ENCODE results near the gene SMIM38.
"Not testable (repeated sequence)": the region's sequence is repeated elsewhere in the genome, so short reads cannot be mapped to it uniquely, and the experiment has no call there.

Gene SMIM38

GRCh38 chr11:69121621-69122325 lies 34.0 kb upstream of the SMIM38 start:
- no peak for DNase-seq (ENCODE audit: low read depth in 1 of 2, low spot score in 1 of 2)

GRCh38 chr11:69122326-69122629 lies 33.5 kb upstream of the SMIM38 start:
- no peak for DNase-seq (ENCODE audit: low read depth in 1 of 2, low spot score in 1 of 2)

DNA sequence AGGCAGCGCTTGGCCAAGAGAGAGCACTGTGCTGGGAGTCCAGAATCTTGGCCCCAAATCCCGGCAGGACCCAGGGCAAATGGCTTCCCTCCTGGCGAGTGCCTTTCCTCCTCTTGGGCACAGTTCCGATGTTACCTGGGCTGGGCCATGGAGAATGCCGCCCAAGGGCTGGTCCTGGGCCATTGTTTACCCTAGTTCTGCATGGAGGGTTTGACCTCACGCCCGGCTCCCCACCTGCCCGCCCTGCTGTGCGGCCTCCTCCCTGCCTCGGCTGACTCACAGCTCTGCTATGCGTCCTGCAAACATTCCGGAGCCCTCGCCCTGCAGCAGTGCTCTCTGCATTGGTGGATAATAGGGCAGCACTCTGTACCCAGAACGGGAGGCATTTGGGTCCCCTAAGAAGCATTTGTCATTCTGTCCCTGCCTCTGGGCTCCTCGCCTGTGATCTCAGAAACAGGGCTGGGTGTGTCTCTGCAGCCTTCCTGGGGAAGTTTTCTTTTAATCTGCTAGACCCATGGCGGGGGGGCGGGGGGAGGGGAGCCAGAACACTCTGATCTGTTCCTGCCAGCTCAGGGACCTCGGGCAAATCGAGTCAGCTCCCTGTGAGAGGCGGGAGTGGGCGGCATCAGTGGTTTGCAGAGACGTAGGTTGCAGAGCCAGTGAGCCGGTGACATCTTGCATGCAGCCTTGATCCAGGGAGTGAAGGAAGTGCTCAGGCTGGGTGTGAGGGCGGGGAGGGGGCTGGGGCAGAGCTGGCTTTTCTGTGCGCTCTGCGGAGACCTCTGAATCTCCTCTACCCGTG lies 32.9 kb upstream of the SMIM38 start:
- peak in 1 of 2 donors; percentile 37 for DNase-seq (ENCODE audit: low read depth in 1 of 2, low spot score in 1 of 2)

GRCh38 chr11:69123593-69124545 lies 31.9 kb upstream of the SMIM38 start:
- DNase-seq (ENCODE audit: low read depth in 1 of 2, low spot score in 1 of 2): no peak

GRCh38 chr11:69125861-69126260 lies 29.9 kb upstream of the SMIM38 start:
- no peak for DNase-seq (ENCODE audit: low read depth in 1 of 2, low spot score in 1 of 2)

GRCh38 chr11:69126286-69126685 lies 29.4 kb upstream of the SMIM38 start:
- no peak for DNase-seq (ENCODE audit: low read depth in 1 of 2, low spot score in 1 of 2)

GRCh38 chr11:69127081-69127850 lies 28.5 kb upstream of the SMIM38 start:
- DNase-seq (ENCODE audit: low read depth in 1 of 2, low spot score in 1 of 2): no peak

DNA sequence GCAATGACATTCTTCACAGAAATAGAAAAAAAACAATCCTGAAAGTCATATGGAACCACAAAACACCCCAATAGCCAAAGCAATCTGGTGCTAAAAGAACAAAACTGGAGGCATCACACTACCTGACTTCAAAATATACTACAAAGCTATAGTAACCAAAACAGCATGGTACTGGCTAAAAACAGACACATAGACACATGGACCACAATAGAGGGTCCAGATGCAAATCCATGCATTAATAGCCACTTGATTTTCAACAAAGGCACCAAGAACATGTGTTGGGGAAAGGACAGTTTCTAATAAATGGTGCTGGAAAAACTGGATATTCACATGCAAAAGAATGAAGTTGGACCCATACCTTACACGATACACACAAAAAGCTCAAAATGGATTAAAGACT lies 27.9 kb upstream of the SMIM38 start:
- DNase-seq (ENCODE audit: low read depth in 1 of 2, low spot score in 1 of 2): no peak

- DNase-seq (ENCODE audit: low read depth in 1 of 2, low spot score in 1 of 2): no peak
These were observed 26.7 kb upstream of the SMIM38 start for GRCh38 chr11:69129053-69129452.

DNA sequence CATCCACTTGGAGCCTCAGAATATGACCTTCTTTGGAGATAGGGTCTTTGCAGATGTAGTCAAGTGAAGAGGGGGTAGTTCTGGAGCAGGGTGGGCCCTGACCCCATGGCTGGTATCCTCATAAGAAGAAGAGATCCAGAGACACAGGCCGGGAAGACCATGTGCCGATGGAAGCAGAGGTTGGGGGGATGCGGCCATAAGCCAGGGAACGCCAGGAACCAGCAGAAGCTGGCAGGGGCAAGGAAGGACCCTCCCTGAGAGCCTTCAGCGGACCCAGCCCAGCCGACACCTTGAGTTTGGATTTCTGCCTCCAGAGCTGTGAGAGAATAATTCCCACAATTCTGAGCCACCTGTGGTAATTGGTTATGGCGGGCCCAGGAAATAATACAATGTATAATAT lies 26.1 kb upstream of the SMIM38 start:
- DNase-seq (ENCODE audit: low read depth in 1 of 2, low spot score in 1 of 2): no peak

GRCh38 chr11:69130654-69131053 lies 25.1 kb upstream of the SMIM38 start:
- DNase-seq (ENCODE audit: low read depth in 1 of 2, low spot score in 1 of 2): no peak

GRCh38 chr11:69131121-69131566 lies 24.6 kb upstream of the SMIM38 start:
- DNase-seq (ENCODE audit: low read depth in 1 of 2, low spot score in 1 of 2): no peak

DNA sequence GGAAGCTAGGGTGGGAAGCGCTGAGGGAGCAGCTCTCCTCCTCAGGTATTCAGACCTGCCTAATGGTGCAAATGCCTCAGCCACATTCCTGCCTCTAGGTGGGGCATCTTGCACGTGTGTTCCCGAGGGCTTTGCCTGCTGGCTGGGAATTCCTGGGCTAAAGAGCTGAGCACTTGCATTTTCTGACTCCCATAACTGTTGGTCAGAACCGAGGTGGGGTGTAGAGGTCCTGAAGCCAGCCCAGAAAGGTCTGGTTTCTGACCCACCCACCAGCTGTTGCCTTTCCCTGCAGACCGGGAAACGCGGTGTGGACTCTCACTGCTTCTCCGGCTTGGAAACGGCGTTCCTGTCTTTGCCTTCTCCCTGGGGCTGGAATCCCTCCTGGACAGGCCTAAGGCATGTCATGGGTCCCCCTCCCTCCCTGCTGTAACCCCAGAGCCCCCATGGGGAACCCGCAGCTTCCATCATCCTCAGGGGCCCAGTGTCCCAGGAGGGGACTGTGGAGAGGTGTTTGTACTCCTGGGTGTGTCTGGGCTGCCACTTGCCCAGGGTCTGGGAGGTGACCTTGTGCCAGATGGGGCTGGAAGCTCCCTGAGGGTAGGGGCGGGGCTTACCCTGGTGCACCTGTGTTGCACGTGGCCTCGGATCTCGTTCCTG lies 24.0 kb upstream of the SMIM38 start:
- no peak for DNase-seq (ENCODE audit: low read depth in 1 of 2, low spot score in 1 of 2)

DNA sequence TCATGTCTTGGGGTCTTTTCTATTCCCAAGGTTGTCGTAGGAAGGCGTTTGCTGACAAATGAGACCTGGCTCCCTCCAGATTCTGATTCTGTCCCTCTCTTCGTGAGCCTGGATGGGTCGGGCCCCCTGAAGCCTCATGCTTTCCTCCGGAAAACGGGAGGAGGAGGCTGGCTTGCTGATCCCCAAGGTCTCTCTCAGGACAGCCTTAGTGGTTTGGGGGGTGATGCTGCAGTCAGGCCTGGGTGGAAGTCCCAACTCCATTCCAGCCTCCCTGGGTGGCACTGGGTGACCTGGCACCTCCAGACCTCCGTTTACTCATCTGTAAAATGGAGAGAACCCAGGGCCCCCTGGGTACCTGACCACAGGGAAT lies 23.4 kb upstream of the SMIM38 start:
- DNase-seq (ENCODE audit: low read depth in 1 of 2, low spot score in 1 of 2): no peak

GRCh38 chr11:69133251-69133650 lies 22.5 kb upstream of the SMIM38 start:
- no peak for DNase-seq (ENCODE audit: low read depth in 1 of 2, low spot score in 1 of 2)

DNA sequence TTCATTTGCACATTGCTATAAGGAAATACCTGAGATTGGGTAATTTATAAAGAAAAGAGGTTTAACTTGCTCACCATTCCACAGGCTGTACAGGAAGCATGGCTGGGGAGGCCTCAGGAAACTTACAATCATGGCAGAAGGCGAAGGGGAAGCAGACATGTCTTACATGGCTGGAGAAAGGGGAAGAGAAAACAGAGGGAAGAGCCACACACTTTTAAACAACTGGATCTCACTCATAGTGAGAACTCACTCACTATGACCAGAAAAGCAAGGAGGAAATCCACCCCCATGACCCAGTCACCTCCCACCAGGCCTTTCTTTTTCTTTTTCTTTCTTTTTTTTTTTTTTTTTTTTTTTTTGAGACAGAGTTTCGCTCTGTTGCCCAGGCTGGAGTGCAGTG lies 21.6 kb upstream of the SMIM38 start:
- not testable (repeated sequence) for DNase-seq (ENCODE audit: low read depth in 1 of 2, low spot score in 1 of 2)

GRCh38 chr11:69134957-69135356 lies 20.8 kb upstream of the SMIM38 start:
- no peak for DNase-seq (ENCODE audit: low read depth in 1 of 2, low spot score in 1 of 2)

GRCh38 chr11:69135420-69136363 lies 20.0 kb upstream of the SMIM38 start:
- no peak for DNase-seq (ENCODE audit: low read depth in 1 of 2, low spot score in 1 of 2)

DNA sequence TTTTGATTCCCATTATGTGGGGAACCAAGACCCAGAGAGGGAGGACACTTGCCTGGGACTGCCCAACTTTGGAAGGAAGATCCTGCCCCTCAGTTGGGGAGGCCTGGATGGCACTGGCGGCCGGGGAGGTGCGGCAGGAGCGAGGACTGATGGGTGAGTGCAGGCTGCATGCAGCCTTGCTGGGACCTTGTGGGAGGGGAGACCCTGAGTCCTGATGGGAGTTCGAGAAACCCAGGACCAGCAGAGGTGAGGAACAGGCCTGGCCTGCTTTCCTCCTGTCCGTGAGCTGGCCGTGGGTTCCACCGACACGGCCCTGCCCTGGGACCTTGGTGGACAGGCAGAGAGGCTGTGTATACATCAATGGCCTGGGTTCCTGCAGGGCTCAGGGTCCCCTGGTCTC lies 19.3 kb upstream of the SMIM38 start:
- DNase-seq (ENCODE audit: low read depth in 1 of 2, low spot score in 1 of 2): no peak
